ENCODE measurements around the gene SYNJ2.

The SYNJ2 gene

DNA sequence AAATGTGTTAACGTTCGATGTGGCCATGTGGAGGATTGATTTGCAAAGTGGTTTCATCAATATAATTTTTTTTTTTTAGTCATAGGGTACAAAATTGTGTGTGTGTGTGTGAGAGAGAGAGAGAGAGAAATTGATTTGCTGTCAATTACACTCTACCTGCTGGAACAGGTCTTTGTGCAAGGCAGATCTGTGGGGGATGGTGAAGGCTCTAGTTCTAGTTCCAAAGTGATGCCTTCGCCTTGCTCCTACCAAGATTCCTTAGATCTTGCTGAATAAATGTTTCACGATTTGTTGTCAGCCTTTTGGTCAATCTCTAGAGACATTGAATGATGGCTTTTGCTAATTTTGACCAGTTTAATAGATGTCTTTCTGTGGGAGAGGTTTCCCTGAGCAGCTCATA lies 121.6 kb downstream of the SYNJ2 start:
- no peaks in the 10 kb centered on the region for H3K9me3 ChIP-seq (replicated peaks; ENCODE audit: insufficient read depth, low read length)

GRCh38 chr6:158104696-158105095 lies 123.0 kb downstream of the SYNJ2 start:
- no peak overlapping the region for H2AFZ ChIP-seq (ENCODE audit: low read length)
- H3K4me3 ChIP-seq (ENCODE audit: low read length): no peak overlapping the region
- H3K4me1 ChIP-seq (ENCODE audit: low read length): no peaks in the 10 kb centered on the region
- no peaks in the 10 kb centered on the region for H4K20me1 ChIP-seq (ENCODE audit: insufficient read depth, low read length)
- no peaks in the 10 kb centered on the region for H3K9me2 ChIP-seq (replicated peaks; ENCODE audit: insufficient read depth, low read length)
- no peaks in the 10 kb centered on the region for H3K27me3 ChIP-seq (replicated peaks; ENCODE audit: insufficient read depth, low read length)
- H3K79me2 ChIP-seq (ENCODE audit: low read length): no peaks in the 10 kb centered on the region
- H3F3A ChIP-seq (ENCODE audit: insufficient read depth, low read length): no peaks in the 10 kb centered on the region
- no peak overlapping the region for H3K9ac ChIP-seq (ENCODE audit: low read length)
- no peak overlapping the region for H3K27ac ChIP-seq (ENCODE audit: low read length)
- no peak for TF ChIP-seq EZH2 (optimal IDR thresholded peaks at IDR 0.05; ENCODE audit: low read depth, low read length)
- no peak for TF ChIP-seq EZH2phosphoT487 (IDR thresholded peaks at IDR 0.05; ENCODE audit: low read length)
- no peak for TF ChIP-seq CTCF (IDR thresholded peaks at IDR 0.05; ENCODE audit: low read length)
- H3K36me3 ChIP-seq (replicated peaks; ENCODE audit: insufficient read depth, low read length): no peaks in the 10 kb centered on the region
- H3K9me3 ChIP-seq (replicated peaks; ENCODE audit: insufficient read depth, low read length): no peaks in the 10 kb centered on the region
- DNase-seq: no peak
- H3K4me2 ChIP-seq (ENCODE audit: low read depth, low read length): no peak overlapping the region

More for the DNA sequence above, 121.6 kb downstream of the SYNJ2 start:
- Histone ChIP-seq H3F3A (ENCODE audit: insufficient read depth, low read length) (no peaks in the 10 kb centered on the region), H3K36me3 (replicated peaks; ENCODE audit: insufficient read depth, low read length) (no peaks in the 10 kb centered on the region), H3K9ac (ENCODE audit: low read length) (no peak overlapping the region), H2AFZ (ENCODE audit: low read length) (no peak overlapping the region), H3K79me2 (ENCODE audit: low read length) (no peaks in the 10 kb centered on the region), H4K20me1 (ENCODE audit: insufficient read depth, low read length) (no peaks in the 10 kb centered on the region), H3K4me1 (ENCODE audit: low read length) (no peaks in the 10 kb centered on the region), H3K9me2 (replicated peaks; ENCODE audit: insufficient read depth, low read length) (no peaks in the 10 kb centered on the region), H3K4me2 (ENCODE audit: low read depth, low read length) (no peak overlapping the region), H3K27me3 (replicated peaks; ENCODE audit: insufficient read depth, low read length) (no peaks in the 10 kb centered on the region), H3K4me3 (ENCODE audit: low read length) (no peak overlapping the region), H3K27ac (ENCODE audit: low read length) (no peak overlapping the region)
- TF ChIP-seq CTCF (IDR thresholded peaks at IDR 0.05; ENCODE audit: low read length): no peak
- TF ChIP-seq EZH2phosphoT487 (IDR thresholded peaks at IDR 0.05; ENCODE audit: low read length): no peak
- TF ChIP-seq EZH2 (optimal IDR thresholded peaks at IDR 0.05; ENCODE audit: low read depth, low read length): no peak
- no peak for DNase-seq

DNA sequence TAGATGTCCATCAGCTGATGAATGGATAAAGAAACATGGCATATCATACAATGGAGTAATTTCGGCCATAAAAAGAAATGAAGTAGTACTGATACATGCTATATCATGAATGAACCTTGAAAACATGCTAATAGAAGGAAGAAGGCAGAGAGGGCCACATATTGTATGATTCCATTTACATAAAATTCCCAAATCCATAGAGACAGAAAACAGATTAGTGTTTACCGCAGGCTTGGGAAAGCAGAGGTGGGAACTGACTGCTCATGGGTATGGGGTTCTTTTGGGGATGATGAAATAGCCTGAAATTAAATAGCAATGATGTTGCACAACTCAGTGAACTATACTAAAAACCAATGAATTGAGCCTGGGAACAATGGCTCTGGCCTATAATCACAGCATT lies 128.1 kb downstream of the SYNJ2 start:
- H2AFZ ChIP-seq (ENCODE audit: low read length): no peak overlapping the region
- no peak overlapping the region for H3K9ac ChIP-seq (ENCODE audit: low read length)
- H3K27ac ChIP-seq (ENCODE audit: low read length): no peak overlapping the region
- no peaks in the 10 kb centered on the region for H3F3A ChIP-seq (ENCODE audit: insufficient read depth, low read length)
- H3K36me3 ChIP-seq (replicated peaks; ENCODE audit: insufficient read depth, low read length): no peaks in the 10 kb centered on the region
- no peak overlapping the region for H3K4me2 ChIP-seq (ENCODE audit: low read depth, low read length)
- H3K79me2 ChIP-seq (ENCODE audit: low read length): no peaks in the 10 kb centered on the region
- no peak for TF ChIP-seq CTCF (IDR thresholded peaks at IDR 0.05; ENCODE audit: low read length)
- no peak for TF ChIP-seq EZH2phosphoT487 (IDR thresholded peaks at IDR 0.05; ENCODE audit: low read length)
- TF ChIP-seq EZH2 (optimal IDR thresholded peaks at IDR 0.05; ENCODE audit: low read depth, low read length): no peak
- no peaks in the 10 kb centered on the region for H3K9me2 ChIP-seq (replicated peaks; ENCODE audit: insufficient read depth, low read length)
- no peaks in the 10 kb centered on the region for H3K9me3 ChIP-seq (replicated peaks; ENCODE audit: insufficient read depth, low read length)
- no peaks in the 10 kb centered on the region for H3K4me1 ChIP-seq (ENCODE audit: low read length)
- H3K4me3 ChIP-seq (ENCODE audit: low read length): no peak overlapping the region
- DNase-seq: no peak
- no peaks in the 10 kb centered on the region for H4K20me1 ChIP-seq (ENCODE audit: insufficient read depth, low read length)
- H3K27me3 ChIP-seq (replicated peaks; ENCODE audit: insufficient read depth, low read length): no peaks in the 10 kb centered on the region

All from MM.1S (cell line).